GM18861 (cell line): Measurements from ENCODE around the gene GATA5.

Experiments
- ATAC-seq: cut with Tn5 transposase; IDR thresholded peaks from one replicate; pipeline ENCODE4 v1.9.1; 2021; ENCODE audit not compliant: unreplicated experiment

The GATA5 gene

DNA sequence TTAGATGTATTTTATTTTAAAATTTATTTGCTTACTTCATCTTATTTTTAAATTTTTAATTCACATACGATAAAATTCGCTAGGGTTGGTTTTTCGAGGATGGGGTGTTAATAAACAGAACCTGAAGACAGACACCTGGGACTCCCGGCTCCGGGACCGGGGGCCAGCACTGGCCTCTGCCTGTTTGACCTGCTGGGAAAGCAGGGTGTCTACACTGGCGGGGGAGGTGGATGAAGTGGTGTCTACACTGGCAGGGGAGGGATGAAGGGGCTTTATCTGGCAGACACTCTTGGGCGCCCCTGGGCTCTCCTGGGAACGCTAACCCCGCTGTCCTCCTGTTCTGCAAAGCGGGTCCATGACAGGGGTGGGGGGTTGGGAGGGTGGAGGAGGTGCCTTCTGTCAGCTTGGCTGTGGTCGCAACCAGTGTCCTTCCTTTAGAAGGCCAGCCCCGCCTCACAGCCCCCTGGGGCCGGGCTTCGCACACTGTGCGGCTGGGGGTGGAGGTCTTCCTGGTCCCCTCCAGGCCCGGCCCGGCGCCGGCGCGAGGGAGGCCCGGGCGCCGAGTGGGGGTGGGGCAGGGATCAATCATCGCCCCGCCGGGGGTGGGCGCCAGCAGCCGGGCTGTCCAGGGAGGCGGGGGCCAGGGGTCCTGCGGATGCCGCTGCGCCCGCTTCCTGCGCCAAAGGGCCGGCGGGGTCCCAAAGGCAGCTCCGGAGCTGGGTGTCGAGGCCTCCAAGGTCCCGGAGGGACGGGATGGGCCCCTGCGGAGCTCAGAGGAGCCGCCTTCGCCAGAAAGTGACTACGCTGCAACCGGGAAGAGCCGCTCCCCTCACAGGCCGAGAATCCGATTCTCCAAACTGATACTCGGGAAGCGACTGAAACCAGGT, 1.8 kb downstream of the GATA5 start:
- no peak for ATAC-seq

DNA sequence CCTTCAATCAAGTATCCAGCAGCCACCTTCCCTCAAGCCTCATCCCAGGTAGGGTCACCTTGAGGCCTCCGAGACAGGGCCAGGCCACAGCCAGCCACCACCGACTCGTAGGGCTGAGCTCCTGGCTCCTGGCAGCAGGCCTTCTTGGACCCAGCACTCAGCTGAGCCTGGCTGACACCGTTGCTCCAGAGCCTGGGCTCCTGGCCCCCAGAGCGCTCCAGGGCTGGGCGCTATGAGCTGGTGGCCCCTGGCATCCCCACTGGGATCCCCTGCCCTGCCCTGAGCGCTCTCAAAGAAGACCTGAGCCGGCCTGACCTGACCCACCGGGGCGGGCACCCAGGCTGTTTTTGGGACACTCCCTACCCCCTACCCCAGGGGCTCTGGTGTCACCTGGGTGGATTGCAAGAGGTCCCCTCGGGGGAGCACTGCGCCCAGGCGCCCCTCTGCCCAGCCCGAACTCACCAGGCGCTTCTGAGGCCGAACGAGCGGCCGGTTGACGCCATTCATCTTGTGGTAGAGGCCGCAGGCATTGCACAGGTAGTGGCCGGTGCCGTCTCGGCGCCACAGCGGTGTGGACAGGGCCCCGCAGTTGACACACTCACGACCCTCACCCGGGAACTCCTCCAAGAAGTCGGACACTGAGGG, 2.7 kb downstream of the GATA5 start:
- ATAC-seq = no peak

DNA sequence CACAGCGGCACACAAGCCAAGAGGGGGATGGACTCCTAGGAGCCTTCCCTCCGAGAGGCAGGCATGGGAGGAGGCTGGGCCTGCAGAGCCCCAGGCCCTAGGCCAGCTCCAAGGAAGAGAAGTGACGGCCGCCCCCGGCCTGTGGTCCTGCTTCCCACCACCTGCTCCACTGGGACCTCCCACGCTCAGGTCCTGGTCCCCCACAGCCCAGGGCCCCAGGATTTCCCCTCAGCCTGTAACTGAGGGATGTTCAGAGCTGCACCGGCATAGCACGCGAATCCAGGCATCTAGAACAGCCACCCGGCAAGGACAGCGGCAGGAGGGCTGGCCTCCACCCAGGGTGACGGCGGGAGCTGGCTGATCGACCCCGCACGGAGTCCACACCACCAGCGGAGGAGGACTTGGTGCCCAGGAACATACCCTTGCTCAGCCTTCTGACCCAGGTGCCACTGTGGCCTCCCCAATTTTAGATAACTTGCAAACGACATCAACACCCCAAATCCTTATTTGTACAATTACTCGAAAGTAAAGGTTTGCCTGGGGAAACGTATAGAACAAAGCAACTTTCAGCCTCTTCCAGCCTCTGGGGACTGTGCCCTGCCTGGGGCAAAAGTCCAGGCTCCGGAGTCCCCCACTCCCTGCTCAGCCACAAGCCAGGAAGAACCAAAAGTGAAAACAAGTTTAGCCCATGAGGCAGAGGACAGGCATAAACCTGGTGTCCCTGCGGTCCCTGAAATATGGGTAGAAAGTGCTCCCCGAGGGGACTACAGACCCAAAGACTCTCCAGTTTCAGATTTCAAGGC, 3.5 kb downstream of the GATA5 start:
- ATAC-seq = no peak

DNA sequence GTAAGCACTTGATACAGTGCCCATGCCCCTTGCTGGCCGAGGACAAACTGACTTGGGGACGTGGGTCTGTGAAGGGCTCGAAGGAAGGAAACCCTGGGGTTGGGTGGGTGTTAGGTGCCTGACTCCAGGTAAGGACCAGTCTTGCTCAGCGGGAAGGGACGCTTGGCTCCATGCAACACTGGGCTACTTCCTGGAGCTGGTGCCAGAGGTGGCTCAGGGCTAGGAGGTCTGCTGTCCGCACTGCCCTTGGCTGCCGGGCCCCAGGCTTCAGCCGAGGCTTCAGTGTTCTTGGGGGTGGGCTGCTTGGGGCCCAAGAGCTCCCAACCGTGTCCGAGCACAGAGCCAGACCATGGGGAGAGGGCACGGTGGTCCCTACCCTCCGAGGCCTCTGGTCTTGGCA, 5.3 kb downstream of the GATA5 start:
- no peak for ATAC-seq

DNA sequence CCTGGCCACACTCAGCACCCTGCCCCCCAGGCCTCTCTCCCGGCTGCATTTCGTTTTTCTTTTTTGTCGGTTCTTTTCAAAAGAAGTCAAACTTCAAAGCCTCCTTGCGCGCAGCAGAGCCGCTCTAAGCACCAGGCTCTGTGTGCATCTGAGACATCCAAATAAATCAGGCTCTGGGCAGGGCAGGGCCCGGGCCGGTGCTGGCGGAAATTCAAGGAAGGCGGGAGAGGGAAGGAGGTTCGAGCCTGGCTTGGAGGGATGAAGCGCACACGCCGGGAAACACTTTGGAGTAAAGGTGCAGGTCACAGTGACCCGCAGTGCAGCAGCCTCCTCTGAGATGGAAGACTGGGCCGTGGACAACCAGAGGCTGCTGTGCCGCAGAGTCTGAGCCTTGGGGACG, 5.8 kb downstream of the GATA5 start:
- ATAC-seq = no peak

DNA sequence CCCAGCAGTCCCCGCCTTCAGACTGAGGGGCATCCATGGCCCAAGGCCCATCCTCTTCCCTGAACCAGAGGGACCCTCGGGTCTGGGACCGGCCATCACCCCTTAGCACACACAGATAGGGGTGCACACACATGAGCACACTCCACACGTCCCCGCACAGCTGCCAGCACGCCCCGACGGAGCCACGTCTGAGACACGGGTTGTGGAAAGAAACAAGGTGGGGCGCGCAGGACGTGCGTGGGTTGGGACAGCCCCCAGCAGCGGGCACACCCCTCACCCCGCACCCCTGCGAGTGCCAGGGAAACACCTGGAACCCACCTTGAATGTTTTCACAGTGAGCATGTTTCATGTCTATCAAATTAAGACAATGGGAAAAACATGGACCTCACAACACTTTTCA, 6.4 kb downstream of the GATA5 start:
- no peak for ATAC-seq

DNA sequence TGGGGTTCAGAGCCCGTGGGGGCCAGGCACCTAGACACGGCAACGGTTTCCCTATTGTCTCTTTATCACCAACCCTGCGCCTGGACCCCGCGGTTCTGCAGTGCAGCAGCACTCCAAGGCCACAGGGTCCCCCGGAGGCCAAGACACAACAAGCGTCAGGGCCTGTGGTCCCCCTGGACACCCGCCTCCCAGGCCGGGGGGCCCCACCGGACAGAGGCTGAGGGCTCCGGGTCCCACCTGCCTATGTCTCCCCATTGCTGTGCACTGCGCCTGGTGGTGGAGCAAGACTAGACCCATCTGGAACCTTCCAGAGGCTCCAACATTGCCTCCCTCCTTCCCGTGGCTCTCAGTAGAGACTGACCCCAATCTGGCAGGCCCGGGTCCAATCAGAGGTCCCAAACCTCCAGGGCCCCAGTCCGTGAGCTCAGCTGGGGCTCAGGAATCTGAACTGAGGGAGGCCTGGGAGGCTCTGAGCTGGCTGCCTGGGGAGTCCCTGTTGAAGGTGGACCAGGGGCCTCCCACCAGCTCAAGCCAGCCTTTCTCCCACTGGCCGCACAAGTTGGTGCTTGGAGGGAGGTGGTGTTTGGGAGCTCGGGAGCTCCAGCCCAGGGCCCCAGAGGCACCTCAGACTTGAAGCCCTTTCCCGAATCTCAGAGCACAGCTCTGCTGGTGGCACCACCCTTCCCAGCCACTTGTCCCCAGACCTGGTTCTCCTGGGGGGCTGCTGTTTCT, 8.8 kb downstream of the GATA5 start:
- no peak for ATAC-seq

DNA sequence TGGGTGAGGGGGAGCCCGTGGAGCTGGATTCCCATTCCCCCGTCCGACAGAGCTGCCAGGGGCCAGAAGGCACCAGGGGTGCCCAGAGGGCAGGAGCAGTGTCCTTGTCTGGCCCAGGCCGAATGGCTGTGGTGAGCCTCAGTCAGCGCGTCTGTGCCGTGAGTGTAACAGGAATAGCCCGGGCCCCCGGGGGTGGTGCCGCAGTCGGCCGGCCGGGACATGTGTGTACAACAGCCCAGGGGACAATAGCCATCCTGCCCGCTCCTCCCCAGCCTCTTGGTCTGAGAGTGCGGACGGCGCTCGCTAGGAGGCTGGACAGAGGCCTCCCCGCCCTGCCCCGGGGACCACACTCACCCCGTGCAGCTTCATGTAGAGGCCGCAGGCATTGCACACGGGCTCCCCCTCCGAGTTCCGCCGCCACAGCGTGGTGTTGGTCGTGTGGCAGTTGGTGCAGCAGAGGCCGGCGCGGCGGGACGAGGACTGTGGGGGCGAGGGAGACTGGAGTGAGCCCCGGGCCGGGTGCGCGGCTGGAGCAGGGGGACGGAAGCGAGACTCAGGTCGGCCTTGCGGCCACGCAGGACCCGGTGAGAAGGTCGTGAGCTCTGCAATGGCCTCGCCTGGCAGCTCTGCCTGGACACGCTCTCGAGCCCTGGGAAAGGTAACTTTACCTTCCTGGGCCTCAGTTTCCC, 9.6 kb downstream of the GATA5 start:
- no peak for ATAC-seq

DNA sequence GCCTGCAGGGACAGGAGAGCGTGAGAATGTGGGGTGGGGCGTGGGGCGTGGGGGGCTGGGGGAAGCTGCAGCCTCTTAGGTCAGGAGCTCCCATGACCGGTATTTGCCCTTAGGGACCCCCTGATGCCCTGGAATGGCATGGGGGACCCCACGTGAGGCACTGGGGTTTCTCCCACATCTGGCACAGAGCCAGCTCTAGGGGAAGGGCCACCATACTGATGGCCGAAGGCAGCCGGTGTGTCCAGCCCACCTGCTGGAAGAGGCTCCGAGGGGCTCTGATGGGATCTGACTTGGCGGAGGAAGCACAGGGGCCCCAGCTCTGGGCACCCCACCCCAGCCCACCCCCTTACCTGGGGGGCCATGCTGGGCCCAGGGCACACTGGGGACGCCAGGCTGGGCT, 10.8 kb downstream of the GATA5 start:
- ATAC-seq = no peak

DNA sequence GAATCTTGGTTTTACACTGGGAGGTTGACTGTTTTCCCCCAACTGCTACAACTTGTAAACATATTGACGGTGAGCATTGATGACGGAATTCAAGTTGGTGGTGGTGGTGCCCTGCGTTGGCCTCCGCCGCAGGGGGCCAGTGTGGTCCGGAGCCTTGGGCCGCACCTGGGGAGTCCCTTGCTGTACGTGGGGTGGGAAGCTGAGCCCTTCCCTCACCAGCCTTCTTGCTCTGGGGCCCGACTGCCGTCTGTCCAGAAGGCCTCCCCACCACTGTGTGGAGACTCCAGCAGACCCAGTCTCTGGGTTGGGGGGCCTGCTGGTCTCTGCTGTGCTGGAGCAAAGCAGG, 11.4 kb downstream of the GATA5 start:
- no peak for ATAC-seq

DNA sequence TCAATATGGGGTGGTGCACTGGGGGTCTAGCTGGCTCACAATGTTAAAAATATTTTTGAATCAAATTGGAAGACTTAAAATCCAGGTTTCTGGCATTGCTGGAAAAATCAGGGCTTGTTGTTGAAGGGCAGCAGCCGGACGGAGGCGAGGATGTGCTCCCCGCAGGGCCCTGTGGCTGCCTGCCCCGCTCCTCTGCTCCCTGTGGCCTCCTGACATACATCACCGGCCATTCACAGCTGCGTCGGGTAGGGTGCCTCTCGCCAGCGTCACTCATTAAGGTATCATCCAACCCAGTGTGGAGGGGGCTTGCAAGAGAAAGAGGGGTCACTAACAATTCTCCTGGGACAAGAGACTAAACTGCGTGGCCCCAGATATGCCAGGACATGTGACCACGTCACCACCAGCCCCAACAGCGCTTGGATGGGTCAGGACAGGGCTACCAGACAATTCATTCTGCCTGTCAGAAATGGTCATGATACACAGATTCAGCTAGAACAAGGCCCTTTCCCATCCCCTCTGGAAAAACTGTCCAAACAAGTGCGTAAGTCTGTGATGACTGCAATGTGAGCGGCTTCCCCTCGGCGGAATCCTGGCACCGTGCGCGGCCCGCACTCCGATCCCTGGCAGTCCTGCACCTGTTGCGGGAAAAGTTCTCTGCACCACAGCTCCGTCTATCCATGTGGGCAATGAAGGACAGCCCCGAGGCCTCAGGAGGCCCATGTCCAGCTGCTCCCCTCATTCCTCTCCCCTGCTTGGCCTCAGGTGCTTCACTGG, 12.0 kb downstream of the GATA5 start:
- ATAC-seq = no peak

DNA sequence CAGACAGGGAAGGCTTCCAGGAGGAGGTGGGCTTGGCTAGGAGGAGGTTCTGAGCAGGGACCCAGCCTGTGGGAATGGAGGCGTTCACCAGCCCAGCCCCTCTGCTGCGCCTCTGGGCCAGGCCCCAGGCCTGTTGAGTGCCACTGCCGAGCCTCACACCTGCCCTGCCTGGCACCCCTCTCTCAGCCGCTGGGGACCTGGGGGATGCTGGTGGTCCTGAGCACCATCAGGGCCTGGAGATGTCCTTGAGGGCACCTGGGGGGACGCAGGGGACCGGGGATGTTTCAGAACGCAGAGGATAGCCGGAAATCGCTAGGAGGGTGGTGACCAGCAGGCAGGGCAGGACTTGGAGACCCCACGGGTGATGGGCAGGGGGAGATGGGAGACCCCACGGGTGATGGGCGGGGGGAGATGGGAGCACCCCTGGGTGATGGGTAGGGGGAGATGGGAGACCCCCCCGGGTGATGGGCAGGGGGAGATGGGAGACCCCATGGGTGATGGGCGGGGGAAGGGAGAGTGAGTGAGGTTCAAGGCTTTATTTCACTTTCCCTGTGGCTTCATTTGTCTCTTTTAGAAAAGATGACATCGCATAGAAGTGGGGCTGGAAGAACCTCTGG, 12.7 kb downstream of the GATA5 start:
- ATAC-seq = no peak

DNA sequence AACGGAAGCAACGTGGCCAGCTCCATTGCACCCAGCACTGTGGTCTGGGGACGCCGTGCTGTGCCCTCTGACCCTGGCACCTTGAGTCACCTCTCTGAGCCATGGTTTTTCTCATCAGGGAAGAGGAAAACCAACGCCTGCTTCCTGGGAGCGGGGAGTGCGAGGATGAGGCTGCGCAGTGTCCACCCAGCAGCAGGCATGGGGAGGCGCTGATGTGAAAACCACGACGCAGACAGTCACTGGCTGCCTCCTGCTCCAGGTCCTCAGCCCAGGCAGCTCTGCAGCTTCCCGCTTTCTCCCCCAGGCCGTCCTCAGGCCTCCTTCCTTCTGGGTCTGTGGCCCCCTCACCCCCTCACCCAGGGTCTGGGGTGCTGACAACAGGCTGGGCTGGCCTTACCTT, 14.0 kb downstream of the GATA5 start:
- ATAC-seq = no peak

DNA sequence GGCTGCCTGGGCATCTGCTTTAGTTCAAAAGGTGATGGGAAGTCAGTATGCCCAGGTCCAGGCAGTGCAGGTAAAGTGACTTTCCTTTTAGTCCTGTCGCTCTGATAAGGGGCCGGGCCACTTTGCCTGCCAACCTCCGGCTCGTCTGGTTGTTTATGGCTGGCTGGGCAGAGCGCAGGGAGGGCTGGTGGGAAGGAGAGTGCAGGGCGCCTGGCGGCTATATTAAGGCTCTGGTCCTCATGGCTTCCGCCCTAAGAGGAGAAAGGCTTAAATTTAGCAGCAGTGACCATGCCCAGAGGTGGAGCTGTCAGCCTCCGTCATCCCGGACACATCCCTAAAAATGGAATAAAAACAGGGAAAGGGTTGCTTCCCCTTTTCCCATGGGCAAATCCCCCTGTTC, 14.6 kb downstream of the GATA5 start:
- no peak for ATAC-seq

DNA sequence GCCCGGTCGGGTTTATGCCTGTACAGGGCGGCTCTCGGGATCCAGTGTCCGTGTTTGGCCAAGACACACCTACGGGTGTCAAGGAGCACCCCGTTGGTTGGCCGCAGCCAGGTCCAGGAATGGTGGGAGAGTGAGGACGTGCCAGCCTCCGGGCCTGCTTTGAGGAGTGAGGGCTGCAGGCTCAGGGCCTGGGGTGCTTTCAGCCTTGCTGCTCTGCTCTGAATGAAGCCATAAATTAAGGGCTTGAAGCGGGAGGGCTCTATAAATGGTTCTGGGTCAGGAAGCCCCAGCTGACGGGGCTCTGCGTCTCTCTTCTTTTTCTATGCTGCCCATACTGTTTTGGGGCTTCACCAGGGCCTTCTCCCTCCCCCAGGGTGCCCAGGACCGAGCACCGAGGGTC, 15.1 kb downstream of the GATA5 start:
- no peak for ATAC-seq

DNA sequence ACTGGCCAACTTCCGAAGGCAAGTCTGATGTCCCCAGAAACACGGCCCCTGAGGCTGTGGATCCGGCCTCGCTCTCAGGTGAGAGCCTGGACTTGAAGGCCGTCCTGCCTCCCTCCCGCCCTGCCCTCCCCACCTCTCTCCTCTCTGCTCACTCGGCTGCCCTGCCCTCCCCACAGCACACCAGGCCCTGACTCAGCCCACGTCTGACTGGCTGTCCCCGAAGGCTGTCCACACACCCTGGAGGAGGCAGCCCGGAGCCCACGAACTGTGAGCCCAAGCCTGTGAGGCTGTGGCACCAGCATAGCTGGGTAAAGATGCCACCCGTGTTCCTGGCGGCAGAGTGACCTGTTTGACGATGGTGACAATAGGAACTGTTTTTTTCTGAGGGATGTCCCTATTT, 16.3 kb downstream of the GATA5 start:
- no peak for ATAC-seq

DNA sequence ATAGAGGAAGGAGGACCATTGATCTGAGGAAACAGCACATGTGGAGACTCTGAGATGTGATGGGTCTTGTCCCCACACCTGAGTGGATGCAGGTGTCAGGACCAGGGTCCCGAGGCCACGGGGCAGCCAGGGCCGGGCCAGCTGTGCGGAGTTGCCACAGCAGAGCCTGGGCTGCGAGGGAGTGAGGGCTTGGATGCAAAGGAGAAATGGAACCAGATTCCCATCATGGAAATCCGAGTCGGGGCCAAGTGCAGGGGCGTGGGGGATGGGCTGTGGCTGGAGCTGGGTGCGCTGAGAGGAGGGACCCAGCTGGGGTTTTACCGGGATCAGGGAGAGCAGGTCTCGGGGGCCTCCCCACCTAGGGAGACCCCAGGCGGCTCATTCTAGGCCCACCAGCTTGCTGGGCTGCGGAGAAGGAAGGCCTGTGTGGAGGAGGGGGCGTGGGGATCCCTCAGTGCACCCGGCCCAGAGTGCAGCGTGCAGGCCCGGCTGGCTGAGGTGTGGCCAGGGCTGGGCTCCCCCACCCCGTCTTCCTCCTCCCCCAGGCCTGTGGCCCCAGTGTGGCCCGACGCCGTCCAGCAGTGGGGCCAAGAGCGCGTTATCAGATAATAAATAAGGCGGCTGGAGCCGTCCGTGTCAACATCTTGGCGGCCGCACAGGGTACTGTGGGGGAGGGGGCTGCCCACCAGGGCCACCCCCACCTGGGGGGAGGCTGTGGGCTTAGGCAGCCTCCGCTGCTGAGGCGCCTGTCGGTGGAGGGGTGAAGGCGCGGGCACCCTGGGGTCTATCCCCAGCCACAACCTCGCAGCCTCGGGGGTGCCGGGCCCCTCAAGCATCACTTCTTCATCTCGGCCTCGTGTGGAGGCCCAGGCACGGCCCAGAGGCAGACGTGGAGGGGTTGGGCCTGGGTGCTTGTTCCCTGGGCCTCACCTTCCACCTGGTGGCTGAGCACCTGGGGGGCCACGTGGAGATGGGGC, 17.2 kb downstream of the GATA5 start:
- ATAC-seq = no peak

DNA sequence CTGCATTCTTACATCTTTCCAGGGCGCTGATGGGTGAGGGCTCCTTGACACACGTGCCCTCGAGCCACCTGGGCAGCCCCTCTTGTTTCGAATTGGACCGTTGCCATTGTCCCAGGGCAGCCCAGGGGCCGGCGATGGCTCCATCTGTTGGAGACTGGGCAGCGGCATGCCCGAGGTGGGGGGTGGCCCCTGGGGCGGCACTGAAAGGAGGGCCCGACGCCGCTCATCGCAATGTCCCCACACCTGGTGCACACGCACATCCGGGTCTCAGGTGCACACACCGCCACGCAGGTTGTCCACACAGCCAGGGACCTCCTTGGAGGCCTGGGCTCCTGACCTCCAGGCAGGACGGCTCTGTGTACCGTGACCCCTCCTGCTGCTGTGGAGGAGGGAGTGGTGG, 18.0 kb downstream of the GATA5 start:
- ATAC-seq = no peak
